Stimulated activated memory B cell treated with anti-CD40 and anti-IgM and Interleukin-4, amounts not matched to agents 10 μg/mL and 1 μg/mL and 100 μg/mL, for 72 hours (primary cell): ENCODE results near the gene MVP.
"Not testable (repeated sequence)": the region's sequence is repeated elsewhere in the genome, so short reads cannot be mapped to it uniquely, and the experiment has no call there.

ENCODE experiments used
- ATAC-seq: fragments of 150-1000 bp; cut with Tn5 transposase; 2 replicates; pipeline ENCODE4 v1.10.0; 2021
- H3K27ac Mint-ChIP-seq: one replicate; pipeline ENCODE4 v1.8.0; 2022; ENCODE audit warnings: mild to moderate bottlenecking, mixed read lengths
- H3K27me3 Mint-ChIP-seq: one replicate; pipeline ENCODE4 v1.8.0; 2022; ENCODE audit warnings: mixed read lengths
- H3K36me3 Mint-ChIP-seq: one replicate; pipeline ENCODE4 v1.8.0; 2022; ENCODE audit warnings: mixed read lengths
- H3K4me1 Mint-ChIP-seq: one replicate; pipeline ENCODE4 v1.8.0; 2022; ENCODE audit warnings: mixed read lengths
- H3K4me3 Mint-ChIP-seq: one replicate; pipeline ENCODE4 v1.8.0; 2022; ENCODE audit warnings: mild to moderate bottlenecking, moderate library complexity, mixed read lengths
- H3K9me3 Mint-ChIP-seq: one replicate; pipeline ENCODE4 v1.8.0; 2022; ENCODE audit warnings: mixed read lengths

The MVP gene

DNA sequence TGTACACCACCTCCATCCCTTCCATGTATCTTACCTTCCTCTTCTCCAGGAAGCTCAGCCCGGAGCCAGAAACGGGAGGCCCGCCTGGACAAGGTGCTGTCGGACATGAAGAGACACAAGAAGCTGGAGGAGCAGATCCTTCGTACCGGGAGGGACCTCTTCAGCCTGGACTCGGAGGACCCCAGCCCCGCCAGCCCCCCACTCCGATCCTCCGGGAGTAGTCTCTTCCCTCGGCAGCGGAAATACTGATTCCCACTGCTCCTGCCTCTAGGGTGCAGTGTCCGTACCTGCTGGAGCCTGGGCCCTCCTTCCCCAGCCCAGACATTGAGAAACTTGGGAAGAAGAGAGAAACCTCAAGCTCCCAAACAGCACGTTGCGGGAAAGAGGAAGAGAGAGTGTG is 756 bp upstream of the MVP start:
- H3K36me3 Mint-ChIP-seq, result peaks cover 25% of the 10 kb centered on the region
- peak overlapping the region; percentile 94 for H3K4me3 Mint-ChIP-seq
- H3K27me3 Mint-ChIP-seq, result no peaks in the 10 kb centered on the region
- no peaks in the 10 kb centered on the region for H3K9me3 Mint-ChIP-seq
- H3K4me1 Mint-ChIP-seq, result peaks cover 72% of the 10 kb centered on the region
- no peak for ATAC-seq
- H3K27ac Mint-ChIP-seq, result no peak overlapping the region

DNA sequence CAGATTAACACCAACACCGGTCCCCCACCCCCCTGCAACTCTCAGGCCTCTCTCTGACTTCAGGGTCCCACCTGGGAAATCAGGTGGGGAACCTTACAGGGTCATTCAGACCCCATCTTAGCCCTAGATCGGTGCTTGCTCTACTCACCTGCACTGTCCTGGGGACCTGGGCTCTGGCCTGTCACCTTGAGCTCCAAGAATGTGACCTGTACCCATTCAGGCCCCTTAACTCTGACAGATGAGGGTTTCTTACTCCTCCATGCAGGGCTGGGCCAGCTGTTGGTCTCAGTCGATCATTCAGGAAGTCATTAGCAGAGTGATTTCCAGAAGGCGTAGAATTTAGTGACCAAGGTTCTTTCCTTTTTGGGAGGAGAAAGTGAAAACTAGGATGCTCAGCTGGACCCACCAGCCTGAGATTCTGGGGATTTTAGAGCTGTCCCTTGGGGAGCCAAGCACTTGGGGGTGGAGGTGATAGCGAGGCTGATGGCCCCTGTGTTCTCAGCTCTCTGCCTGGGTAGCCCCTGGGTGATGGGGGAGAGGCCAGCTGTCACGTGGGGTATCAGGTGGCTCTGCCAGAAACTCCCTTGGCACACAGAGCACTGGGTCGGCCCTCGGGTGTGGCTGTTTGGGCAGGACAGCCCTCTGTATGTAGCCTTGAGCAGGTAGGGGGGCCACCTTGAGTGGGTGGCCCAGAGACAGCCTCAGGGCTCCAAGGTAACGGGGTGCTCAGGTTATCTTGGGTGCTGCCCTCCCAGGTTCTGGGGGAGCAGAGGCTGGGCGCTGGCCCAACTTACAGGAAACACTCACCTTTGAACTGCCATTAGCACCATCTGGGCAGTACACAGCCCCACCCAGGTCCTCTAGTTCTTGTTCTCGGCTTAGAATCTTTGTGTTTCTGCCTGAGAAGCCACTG is 724 bp downstream of the MVP start:
- Mint-ChIP-seq H3K27me3 (no peaks in the 10 kb centered on the region), H3K9me3 (no peaks in the 10 kb centered on the region), H3K4me1 (peaks cover 73% of the 10 kb centered on the region), H3K36me3 (peaks cover 33% of the 10 kb centered on the region), H3K4me3 (peak overlapping the region; percentile 94), H3K27ac (peak overlapping the region; percentile 84)
- peak; percentile 82 for ATAC-seq

DNA sequence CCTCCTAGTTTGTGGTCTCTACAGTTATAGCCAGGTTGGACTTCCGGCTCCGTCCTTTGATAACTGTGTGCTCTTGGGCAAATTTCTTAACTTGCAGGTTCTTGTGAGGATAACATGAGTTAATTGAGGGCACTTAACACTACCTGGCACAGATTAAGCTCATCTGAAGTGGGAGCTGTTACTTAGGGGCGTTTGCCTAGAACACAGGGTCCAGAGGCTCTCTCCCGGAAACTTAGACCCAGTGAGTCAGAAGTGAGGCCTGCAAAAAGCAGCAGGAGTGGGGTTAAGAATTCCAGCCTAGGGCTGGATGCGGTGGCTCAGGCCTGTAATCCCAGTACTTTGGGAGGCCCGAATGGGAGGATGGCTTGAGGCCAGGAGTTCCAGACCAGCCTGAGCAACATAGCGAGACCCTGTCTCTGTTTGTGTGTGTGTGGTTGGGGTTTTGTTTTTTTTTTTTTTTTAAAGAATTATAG is 1.4 kb downstream of the MVP start:
- no peak for ATAC-seq
- Mint-ChIP-seq H3K4me1 (peaks cover 72% of the 10 kb centered on the region), H3K27me3 (no peaks in the 10 kb centered on the region), H3K9me3 (no peaks in the 10 kb centered on the region), H3K4me3 (peak overlapping the region; percentile 94), H3K27ac (peak overlapping the region; percentile 84), H3K36me3 (peaks cover 33% of the 10 kb centered on the region)

DNA sequence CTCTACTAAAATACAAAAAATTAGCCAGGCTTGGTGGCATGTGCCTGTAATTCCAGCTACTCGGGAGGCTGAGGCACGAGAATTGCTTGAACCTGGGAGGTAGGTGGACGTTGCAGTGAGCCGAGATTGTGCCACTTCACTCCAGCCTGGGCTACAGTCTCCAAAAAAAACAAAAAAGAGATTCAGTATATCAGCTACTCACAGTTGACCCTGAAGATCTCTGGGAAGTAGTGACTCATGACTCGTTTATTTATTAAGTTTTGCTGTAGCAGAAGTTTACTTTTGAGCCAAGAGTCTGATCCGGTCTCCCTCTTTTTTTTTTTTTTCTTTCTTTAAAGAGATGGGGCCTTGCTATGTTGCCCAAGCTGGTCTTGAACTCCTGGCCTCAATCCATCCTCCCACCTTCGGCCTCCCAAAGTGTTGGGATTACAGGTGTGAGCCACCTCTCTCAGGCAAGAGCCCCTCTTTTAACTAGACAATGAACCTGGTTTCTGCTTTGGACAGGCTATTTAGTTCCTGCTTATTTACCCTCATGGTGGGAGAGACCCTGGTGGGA is 4.4 kb downstream of the MVP start:
- peak overlapping the region; percentile 54 for H3K27ac Mint-ChIP-seq
- H3K27me3 Mint-ChIP-seq, result no peaks in the 10 kb centered on the region
- H3K9me3 Mint-ChIP-seq, result no peaks in the 10 kb centered on the region
- H3K4me1 Mint-ChIP-seq, result peaks cover 52% of the 10 kb centered on the region
- no peak overlapping the region for H3K4me3 Mint-ChIP-seq
- no peak for ATAC-seq
- H3K36me3 Mint-ChIP-seq, result peaks cover 19% of the 10 kb centered on the region

DNA sequence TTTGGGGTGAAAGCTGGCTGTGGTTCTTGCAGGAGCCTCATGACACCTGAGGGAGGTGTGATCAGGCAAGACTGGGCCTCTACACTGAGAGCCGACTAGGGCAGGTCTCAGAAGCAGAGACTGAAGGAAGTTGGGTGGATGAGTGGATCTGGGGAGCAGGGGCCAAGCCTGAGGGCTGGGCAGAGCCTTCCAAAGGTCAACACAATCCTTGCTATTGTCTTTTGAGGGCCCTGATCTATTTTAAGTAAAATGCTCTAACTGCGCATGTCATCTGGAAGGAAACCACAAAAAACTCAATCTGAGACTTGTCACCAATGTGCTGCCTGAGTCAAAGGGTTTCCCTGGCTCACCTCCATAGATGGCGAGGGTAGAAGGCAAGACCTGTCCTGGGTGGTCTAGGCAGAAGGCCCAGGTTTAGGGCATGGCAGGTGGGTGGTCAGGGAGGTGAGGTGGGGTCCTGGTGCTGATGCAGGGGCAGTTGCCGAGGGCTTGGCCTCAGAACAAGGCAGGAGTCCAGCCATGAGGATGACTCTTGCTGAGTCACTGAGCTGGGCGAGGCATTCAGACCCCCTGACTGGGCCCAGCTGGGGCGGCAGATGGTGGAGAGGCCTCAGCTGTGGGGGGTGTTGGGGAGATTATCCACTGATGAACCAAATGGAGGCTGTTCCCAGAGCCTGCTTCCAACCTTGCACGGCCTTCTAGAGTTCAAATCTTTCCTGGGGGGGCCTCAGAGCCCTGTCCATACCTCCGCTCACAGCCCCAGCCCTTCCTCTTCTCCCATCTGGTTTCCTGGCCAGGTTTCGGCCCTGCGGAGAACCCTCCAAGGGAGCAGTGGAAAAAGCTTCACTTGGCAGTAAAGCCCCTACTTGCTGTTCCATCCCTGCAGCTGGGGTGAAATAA is 5.1 kb downstream of the MVP start:
- no peaks in the 10 kb centered on the region for H3K9me3 Mint-ChIP-seq
- no peak for ATAC-seq
- H3K4me1 Mint-ChIP-seq, result peaks cover 46% of the 10 kb centered on the region
- peak overlapping the region; percentile 36 for H3K4me3 Mint-ChIP-seq
- H3K27me3 Mint-ChIP-seq, result no peaks in the 10 kb centered on the region
- peaks cover 26% of the 10 kb centered on the region for H3K36me3 Mint-ChIP-seq
- H3K27ac Mint-ChIP-seq, result peak overlapping the region; percentile 54

DNA sequence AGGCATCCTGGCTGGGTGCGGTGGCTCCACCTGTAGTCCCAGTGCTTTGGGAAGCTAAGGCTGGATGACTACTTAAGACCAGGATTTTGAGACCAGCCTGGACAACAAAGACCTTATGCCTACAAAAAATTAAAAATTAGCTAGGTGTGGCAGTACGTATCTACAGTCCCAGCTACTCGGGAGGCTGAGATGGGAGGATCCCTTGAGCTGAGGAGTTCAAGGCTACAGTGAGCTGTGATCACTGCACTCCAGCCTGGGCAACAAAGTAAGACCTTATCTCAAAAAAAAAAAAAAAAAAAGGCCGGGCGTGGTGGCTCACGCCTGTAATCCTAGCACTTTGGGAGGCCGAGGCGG is 6.1 kb downstream of the MVP start:
- H3K4me1 Mint-ChIP-seq, result peaks cover 40% of the 10 kb centered on the region
- no peaks in the 10 kb centered on the region for H3K9me3 Mint-ChIP-seq
- peaks cover 34% of the 10 kb centered on the region for H3K36me3 Mint-ChIP-seq
- ATAC-seq, result no peak
- H3K27ac Mint-ChIP-seq, result no peak overlapping the region
- no peaks in the 10 kb centered on the region for H3K27me3 Mint-ChIP-seq
- no peak overlapping the region for H3K4me3 Mint-ChIP-seq

DNA sequence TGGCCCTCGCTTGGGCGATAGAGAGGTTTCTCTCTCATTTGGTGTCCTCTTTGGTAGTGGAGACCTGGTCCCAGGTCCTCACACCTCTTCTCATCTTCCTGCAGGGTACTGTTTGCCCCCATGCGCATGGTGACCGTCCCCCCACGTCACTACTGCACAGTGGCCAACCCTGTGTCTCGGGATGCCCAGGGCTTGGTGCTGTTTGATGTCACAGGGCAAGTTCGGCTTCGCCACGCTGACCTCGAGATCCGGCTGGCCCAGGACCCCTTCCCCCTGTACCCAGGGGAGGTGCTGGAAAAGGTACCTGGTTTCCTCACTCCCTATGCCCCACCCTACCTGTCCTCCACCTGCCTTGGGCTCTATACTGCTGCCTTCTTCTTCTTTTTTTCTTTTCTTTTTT is 10.5 kb downstream of the MVP start:
- ATAC-seq, result no peak
- H3K9me3 Mint-ChIP-seq, result no peaks in the 10 kb centered on the region
- no peak overlapping the region for H3K27ac Mint-ChIP-seq
- H3K4me3 Mint-ChIP-seq, result no peak overlapping the region
- H3K27me3 Mint-ChIP-seq, result no peaks in the 10 kb centered on the region
- H3K36me3 Mint-ChIP-seq, result peaks cover 56% of the 10 kb centered on the region
- H3K4me1 Mint-ChIP-seq, result peaks cover 9% of the 10 kb centered on the region

DNA sequence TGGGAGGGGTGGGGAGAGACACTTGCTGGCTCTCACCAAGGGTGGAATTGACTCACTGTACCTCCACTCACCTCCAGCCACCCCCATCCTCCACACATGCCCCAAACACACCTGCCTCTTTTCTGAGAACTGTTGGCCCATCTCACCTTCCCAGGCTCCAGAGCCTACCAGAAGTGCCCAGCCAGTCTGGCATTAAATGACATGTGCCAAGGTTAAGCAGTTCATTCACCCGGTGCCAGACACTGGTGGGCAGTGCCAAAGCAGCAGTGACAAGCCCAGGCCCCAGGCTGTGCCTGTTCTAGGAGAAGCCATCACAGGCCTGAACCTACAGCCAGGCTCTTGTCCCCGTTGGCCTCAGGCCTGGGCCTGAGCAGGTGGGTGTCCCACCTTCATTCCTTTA is 11.2 kb downstream of the MVP start:
- Mint-ChIP-seq H3K27me3 (no peaks in the 10 kb centered on the region), H3K9me3 (no peaks in the 10 kb centered on the region), H3K27ac (no peak overlapping the region), H3K4me3 (no peak overlapping the region), H3K36me3 (peaks cover 58% of the 10 kb centered on the region), H3K4me1 (peaks cover 8% of the 10 kb centered on the region)
- no peak for ATAC-seq

DNA sequence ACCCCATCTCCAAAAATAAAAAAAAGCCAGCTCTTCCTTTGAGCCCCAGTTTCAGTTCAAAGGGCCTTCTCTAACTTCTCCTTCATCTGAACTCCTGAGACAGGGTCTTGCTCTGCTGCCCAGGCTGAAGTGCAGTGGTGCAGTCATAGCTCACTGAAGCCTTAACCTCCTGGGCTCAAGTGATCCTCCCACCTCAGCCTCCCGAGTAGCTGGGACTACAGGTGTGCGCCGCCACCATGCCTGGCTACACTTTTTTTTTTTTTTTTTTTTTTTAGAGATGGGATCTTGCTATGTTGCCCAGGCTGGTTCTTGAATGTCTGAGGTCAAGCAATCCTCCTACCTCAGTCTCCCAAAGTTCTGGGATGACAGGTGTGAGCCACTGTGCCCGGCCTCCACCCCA is 13.0 kb downstream of the MVP start:
- H3K9me3 Mint-ChIP-seq, H3K27ac Mint-ChIP-seq, H3K27me3 Mint-ChIP-seq, H3K4me3 Mint-ChIP-seq, ATAC-seq, H3K4me1 Mint-ChIP-seq: not testable (repeated sequence)
- H3K36me3 Mint-ChIP-seq, result peaks cover 58% of the 10 kb centered on the region

DNA sequence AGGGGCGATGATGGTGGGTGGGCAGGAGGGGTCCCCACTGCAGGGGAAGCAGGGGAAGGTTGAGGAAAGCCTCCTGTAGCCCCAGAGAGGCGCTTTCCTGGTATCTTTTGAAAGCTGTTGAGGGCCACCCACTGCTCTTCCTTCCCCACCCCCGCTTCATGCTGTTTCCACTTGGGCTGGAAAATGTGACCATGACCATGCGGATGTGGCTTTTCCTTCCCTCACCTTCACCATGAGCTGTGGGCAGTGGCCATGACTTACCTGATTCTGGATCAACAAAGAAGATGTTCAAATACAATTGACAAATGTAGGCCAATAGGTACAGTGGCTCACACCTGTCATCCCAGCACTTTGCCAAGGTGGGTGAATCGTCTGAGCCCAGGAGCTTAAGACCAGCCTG is 13.8 kb downstream of the MVP start:
- H3K36me3 Mint-ChIP-seq, result peaks cover 62% of the 10 kb centered on the region
- no peaks in the 10 kb centered on the region for H3K27me3 Mint-ChIP-seq
- no peaks in the 10 kb centered on the region for H3K9me3 Mint-ChIP-seq
- no peaks in the 10 kb centered on the region for H3K4me1 Mint-ChIP-seq
- ATAC-seq, result no peak
- H3K4me3 Mint-ChIP-seq, result no peak overlapping the region
- no peak overlapping the region for H3K27ac Mint-ChIP-seq

DNA sequence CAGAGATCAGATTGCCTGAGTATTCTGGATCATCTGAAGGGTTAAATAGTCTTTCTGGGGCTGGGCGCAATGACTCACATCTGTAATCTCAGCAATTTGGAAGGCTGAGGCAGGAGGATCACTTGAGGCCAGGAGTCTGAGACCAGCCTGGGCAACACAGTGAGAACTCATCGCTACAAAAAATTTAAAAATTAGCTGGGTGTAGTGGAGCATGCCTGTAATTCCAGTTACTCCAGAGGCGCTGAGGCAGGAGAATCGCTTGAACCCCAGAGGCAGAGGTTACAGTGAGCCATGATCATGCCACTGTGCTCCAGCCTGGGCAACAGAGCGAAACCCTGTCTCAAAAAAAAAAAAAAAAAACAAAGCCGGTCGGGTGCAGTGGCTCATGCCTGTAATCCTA is 15.7 kb downstream of the MVP start:
- no peaks in the 10 kb centered on the region for H3K9me3 Mint-ChIP-seq
- H3K27me3 Mint-ChIP-seq, result no peaks in the 10 kb centered on the region
- H3K4me1 Mint-ChIP-seq, result no peaks in the 10 kb centered on the region
- no peak overlapping the region for H3K27ac Mint-ChIP-seq
- ATAC-seq, result no peak
- H3K36me3 Mint-ChIP-seq, result peaks cover 64% of the 10 kb centered on the region
- no peak overlapping the region for H3K4me3 Mint-ChIP-seq

DNA sequence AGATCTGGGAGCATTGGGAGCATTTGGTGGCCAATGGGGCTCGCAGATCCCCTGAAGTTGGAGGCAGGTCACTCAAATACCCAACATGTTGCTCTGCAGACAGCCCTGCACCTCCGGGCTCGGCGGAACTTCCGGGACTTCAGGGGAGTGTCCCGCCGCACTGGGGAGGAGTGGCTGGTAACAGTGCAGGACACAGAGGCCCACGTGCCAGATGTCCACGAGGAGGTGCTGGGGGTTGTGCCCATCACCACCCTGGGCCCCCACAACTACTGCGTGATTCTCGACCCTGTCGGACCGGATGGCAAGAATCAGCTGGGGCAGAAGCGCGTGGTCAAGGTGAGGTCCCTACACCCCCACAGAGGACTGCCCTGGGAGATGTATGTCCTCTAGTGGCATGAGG is 16.4 kb downstream of the MVP start:
- Mint-ChIP-seq H3K27me3 (no peaks in the 10 kb centered on the region), H3K4me1 (no peaks in the 10 kb centered on the region), H3K4me3 (no peak overlapping the region), H3K9me3 (no peaks in the 10 kb centered on the region), H3K27ac (no peak overlapping the region), H3K36me3 (peaks cover 61% of the 10 kb centered on the region)
- no peak for ATAC-seq

DNA sequence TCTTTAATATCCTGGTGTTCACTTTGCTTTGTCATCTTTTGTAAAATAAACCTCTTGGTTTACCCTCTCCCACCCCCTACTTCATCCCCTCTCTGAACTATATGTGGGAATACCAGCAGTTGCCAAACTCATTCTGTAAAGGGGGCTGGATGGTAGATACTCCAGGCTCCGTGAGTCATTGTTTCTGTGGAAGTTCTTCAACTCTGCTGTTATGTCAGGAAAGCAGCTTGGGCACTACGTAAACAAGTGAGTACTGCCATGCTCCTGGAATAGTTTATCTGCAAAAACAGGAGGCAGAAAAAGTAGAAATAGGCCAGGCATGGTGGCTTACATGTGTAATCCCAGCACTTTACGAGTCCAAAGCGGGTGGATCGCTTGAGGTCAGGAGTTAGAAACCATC is 17.6 kb downstream of the MVP start:
- no peaks in the 10 kb centered on the region for H3K27me3 Mint-ChIP-seq
- H3K4me3 Mint-ChIP-seq, result no peak overlapping the region
- H3K9me3 Mint-ChIP-seq, result no peaks in the 10 kb centered on the region
- peaks cover 49% of the 10 kb centered on the region for H3K36me3 Mint-ChIP-seq
- ATAC-seq, result no peak
- no peaks in the 10 kb centered on the region for H3K4me1 Mint-ChIP-seq
- no peak overlapping the region for H3K27ac Mint-ChIP-seq

DNA sequence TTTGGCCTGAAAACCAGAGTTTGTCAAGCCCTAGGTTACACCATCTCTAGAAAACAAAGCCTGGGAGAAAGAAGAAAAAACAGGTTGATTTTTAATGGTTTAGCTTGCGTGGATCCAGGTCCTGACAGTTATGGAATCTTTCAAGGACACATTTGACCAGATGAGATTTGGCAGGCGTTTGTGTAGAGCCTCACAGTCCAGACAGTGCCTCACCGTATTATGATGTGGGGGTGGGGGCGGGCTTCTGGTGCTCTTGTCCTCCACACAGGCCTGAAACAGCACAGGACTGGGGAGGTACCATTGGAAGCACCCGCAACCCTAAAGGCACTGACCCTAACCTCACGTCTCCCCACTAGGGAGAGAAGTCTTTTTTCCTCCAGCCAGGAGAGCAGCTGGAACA is 19.6 kb downstream of the MVP start:
- Mint-ChIP-seq H3K4me3 (no peak overlapping the region), H3K27me3 (no peaks in the 10 kb centered on the region), H3K4me1 (no peaks in the 10 kb centered on the region), H3K27ac (no peak overlapping the region), H3K9me3 (no peaks in the 10 kb centered on the region), H3K36me3 (peaks cover 42% of the 10 kb centered on the region)
- no peak for ATAC-seq

DNA sequence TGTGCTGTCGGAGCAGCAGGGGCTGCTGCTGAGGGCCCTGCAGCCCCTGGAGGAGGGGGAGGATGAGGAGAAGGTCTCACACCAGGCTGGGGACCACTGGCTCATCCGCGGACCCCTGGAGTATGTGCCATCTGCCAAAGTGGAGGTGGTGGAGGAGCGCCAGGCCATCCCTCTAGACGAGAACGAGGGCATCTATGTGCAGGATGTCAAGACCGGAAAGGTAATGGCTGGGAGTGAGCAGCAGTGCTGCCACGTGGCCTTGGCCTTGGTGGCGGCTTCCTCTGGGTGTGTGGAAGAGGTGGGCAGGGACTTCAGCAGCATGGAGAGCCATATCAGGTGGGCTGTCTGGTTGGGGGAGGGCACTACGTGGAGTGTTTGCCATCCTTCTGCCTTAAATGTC is 20.0 kb downstream of the MVP start:
- H3K9me3 Mint-ChIP-seq, result no peaks in the 10 kb centered on the region
- H3K27ac Mint-ChIP-seq, result no peak overlapping the region
- H3K4me1 Mint-ChIP-seq, result no peaks in the 10 kb centered on the region
- H3K4me3 Mint-ChIP-seq, result no peak overlapping the region
- ATAC-seq, result no peak
- H3K36me3 Mint-ChIP-seq, result peaks cover 46% of the 10 kb centered on the region
- no peaks in the 10 kb centered on the region for H3K27me3 Mint-ChIP-seq
